C4-2B (cell line): ENCODE data around the gene ANKUB1.

Experiments
- CTCF ChIP-seq: fragments of 450-650 bp; conservative IDR thresholded peaks from 2 replicates; pipeline ENCODE4 v1.5.1; 2017; ENCODE audit warnings: mild to moderate bottlenecking
- ZFX ChIP-seq: fragments of 450-650 bp; IDR thresholded peaks from 2 replicates; pipeline ENCODE4 v1.6.1; 2017

GRCh38 chr3:149832086-149832485 is 39.7 kb upstream of the ANKUB1 start:
- TF ChIP-seq CTCF = no peak
- TF ChIP-seq ZFX = no peak
